HG02759 (cell line): ENCODE data around the gene MAP3K9.
"Not testable (repeated sequence)": the region's sequence is repeated elsewhere in the genome, so short reads cannot be mapped to it uniquely, and the experiment has no call there.

Experiments
- ATAC-seq: cut with Tn5 transposase; IDR thresholded peaks from one replicate; pipeline ENCODE4 v1.9.1; 2021; ENCODE audit warnings: mild to moderate bottlenecking, moderate library complexity; ENCODE audit not compliant: unreplicated experiment

Gene MAP3K9

GRCh38 chr14:70809225-70810219 is at the start of gene MAP3K9:
TSS of gene MAP3K9 (minus strand) at chr14:70809513. CDS start at chr14:70809171, 342 bp downstream.
- peak; percentile 93 for ATAC-seq

DNA sequence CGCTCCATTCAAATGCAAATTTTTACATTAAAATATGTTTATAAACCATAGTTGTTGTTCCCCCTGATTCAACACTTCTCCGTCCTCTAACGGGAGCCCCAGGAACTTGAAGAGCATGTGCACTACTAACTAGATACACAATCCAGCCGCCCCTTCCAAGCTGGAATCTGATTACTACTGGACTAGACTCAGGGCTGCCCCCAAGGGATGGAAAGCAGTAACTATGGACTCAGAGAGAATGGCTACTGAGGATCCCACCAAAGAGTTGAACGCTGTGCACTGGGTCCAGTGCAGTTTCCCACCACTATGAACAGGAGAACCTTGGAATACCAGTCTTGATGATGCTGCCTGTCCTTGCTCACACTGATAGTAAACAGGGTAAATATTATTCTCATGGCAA is 49.3 kb upstream of the MAP3K9 start:
- ATAC-seq, result no peak

- ATAC-seq, result no peak
These were observed 48.2 kb upstream of the MAP3K9 start for GRCh38 chr14:70857496-70857890.

DNA sequence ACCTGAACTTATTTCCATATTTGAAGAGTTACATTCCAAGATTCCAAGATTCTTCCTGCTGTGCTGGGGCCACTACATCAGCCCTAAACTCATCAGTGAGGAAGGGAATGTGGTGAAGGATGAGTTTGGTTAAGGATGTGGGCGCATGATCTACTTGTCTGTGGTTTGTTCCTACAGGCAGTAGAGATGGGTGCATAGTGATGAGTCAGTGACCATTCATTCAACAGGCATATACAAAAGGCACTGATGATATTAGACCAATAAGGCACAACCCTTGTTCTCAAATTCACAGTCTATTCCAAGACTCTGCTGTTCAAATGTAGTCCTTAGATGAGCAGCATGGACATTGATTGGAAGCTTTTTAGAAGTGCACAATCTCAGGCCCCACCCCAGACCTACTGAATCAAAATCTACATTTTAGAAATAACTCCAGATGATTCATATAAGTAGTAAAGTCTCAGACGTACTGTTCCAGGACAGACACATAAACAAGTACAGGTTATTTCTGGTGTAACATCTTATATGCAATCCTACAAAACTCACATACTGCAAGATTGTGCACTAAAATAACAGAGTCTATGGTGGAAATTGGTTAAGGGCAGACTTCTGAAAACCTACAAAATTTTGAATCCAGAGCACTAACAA is 47.7 kb upstream of the MAP3K9 start:
- ATAC-seq, result no peak

GRCh38 chr14:70855486-70855885 is 46.2 kb upstream of the MAP3K9 start:
- ATAC-seq, result no peak

- not testable (repeated sequence) for ATAC-seq
These were observed 44.3 kb upstream of the MAP3K9 start for GRCh38 chr14:70853658-70854057.

- no peak for ATAC-seq
These were observed 38.2 kb upstream of the MAP3K9 start for GRCh38 chr14:70847406-70848090.

- ATAC-seq, result no peak
These were observed 36.3 kb upstream of the MAP3K9 start for GRCh38 chr14:70845601-70846000.

DNA sequence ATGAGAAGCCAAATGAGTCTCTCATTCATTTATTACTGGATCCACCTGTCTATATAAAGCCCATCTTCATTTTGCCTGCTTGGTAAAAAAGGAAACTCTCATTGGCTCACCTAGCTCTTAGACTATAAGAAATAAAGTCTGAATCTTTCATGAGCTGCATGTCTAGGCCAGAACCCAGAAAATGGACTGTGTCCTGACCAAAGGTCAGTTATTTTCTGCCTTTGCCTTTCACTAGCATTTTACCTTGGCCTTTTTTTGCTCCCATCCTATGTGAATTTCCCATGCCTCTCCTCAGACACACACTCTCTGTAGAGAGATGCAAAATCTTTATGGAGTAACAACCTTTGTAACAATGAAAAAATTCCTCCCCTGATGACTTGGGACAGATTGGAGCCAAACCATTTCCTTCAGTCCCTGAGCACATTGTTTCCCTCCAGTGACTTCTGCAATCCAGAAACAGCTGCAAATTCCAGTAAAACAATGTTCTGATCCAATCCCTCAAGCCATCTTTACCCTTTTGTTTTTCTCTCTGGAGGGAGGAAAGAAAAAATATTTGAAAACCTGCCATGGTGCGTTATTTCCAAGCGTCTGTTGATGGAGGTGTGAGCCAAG is 33.6 kb upstream of the MAP3K9 start:
- ATAC-seq, result no peak

DNA sequence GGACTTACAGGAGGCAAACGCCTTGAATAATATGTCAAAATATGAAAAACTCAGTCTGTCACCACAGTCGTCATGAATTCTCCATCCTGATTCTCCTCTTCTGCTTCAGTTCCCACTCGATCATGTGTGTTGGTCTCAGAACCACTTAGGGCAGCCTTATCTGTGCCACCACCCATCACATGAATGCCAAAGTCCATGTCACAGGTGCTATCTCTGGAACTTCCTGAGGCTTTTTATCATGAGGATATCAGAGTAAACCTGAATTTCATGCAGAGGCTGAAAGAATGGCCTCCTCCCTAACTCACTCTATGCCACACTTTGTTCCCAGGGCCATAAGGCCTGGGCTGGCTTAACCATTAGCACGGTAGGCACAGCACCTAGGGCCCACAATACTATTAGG is 28.8 kb upstream of the MAP3K9 start:
- no peak for ATAC-seq

DNA sequence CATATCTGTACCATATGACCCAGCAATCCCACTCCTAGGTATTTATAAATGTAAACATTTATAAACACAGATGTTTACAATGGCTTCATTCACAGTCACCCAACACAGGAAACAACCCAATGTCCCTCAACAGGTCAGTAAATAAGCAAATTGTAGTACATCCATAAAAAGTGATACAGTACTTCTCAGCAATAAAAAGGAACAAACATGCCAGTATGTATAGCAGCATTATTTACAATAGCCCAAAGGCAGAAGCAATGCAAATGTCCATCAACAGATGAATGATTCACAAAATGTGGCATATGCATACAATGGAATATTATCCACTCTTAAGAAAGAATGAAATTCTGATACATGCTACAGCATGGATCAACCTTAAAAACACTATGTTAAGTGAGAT is 27.6 kb upstream of the MAP3K9 start:
- no peak for ATAC-seq

DNA sequence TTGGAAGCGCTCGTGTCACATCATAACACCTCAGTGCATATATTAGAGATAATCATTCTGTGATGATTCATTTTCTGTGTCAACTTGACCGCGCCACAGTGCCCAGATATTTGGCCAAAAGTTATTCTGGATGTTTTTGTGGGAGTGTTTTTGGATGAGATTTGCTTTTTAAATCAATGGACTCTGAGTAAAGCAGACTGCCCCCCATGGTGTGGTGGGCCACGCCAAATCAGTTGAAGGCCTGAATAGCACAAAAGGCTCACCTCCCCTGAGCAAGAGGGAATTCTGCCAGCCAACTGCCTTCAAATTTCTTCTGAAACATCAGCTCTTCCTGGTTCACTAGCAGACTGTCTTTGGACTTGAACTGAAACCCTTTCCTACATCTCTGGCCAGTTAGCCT is 24.6 kb upstream of the MAP3K9 start:
- no peak for ATAC-seq

DNA sequence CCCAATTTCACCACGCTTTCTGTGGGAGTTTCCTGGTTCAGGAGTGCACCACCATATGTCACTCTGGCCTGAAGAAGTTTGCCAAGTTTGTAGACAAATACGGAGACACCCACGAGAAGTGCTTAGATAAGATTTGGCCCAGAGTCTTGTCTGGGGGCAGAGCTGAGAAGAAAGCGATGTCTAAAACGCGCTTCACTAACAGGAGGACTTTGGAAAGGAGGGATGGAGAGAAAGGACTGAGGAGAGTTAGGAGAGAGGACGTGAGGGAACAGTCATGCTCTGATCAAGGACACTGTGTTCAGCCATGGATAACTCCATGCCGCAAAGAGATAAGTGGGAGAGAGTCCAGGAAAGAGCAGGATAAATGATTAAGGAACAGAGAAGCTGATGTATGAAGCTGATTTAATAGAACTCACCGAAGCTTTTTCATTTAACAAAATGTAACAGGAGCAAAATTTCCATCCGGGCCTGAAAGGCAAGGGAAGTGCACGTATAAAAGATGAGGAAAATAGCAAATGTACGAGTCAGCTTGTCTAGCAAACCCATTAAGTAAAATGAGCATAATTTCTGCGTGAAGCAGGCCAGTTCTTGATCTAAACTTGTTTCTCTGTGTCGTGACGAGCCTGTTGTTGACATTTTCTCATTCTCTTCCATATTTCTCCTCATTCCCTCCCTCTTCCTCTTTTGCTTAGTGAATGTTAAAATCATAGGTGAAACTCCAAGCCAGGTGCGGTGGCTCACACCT is 23.4 kb upstream of the MAP3K9 start:
- no peak for ATAC-seq

- no peak for ATAC-seq
These were observed 21.9 kb upstream of the MAP3K9 start for GRCh38 chr14:70830998-70831781.

GRCh38 chr14:70828188-70828587 is 18.9 kb upstream of the MAP3K9 start:
- no peak for ATAC-seq

- no peak for ATAC-seq
These were observed 18.4 kb upstream of the MAP3K9 start for GRCh38 chr14:70827752-70828151.

DNA sequence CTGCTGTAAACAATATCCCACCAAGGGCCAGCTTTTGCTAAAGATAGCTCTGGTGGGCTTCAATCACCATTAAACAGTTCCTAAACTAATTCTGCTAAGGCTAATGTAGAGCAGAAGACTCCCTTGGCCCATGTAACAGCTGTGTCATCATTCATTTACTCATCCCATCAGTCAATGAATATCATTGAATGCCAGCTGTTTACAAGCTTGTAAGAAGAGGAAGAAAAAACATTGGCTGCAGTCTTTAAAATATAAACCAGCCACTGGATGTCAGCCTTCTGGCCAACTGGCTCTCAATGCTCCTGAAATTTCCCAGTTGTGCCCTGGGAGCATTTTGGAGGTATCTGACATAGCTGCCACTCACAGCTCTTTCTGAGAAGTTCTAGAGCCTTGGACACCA is 18.0 kb upstream of the MAP3K9 start:
- no peak for ATAC-seq

GRCh38 chr14:70823281-70823680 is 14.0 kb upstream of the MAP3K9 start:
- ATAC-seq, result no peak

- no peak for ATAC-seq
These were observed 13.3 kb upstream of the MAP3K9 start for GRCh38 chr14:70822530-70823185.
